Measurements from ENCODE around the gene HCN2.

Gene HCN2

DNA sequence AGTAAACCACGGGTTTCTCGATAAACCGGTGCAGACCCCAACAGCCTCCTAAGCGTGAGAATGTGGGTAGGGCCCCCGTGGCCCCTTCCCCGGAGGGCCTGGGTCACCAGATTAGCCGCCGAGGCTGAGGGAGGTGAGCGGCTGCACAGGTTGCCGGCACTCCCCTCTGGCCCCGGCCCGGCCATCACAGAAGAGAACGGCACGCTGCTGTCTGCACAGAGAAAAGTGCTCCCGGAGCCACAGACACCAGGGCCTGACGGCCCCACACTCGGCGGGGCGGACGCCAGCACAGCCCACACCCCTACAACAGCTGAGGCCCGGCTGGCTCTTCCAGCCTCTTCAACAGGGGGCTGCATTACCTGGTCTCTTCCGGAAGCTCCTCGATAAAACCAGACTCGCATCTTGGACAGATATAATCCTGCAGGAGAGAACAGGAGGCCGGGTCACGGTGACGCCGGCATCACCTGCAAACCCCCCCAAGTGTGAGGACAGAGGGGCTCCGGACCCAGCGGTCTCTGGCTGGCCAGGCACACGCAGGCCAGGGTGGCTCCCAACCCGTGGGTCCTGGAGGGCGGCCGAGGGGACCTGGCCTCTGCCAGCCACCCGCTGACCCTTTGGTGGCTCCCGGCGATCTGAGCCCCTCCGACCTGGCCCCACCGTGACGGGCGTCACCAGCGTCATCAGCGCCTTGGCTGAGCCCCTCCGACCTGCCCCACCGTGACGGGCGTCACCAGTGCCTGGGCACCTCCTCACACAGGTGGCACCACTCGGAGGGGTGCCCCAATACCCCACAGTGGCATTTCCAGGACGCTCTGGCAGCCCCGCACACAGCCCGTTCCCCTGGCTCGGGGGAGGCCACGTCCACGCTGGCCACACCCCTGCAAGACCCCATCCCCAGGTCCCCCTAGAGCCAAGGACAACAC is 63.0 kb downstream of the HCN2 start:
- no peak for DNase-seq (ENCODE audit: low spot score)
- H3K27me3 ChIP-seq (ENCODE audit: insufficient read depth, poor library complexity, severe bottlenecking): no peaks in the 10 kb centered on the region
- no peak overlapping the region for H3K27ac ChIP-seq (ENCODE audit: poor library complexity, severe bottlenecking)
- no peak for ATAC-seq (ENCODE audit: low read depth)
- peaks cover 50% of the 10 kb centered on the region for H3K36me3 ChIP-seq (ENCODE audit: low read depth)
- no peaks in the 10 kb centered on the region for H3K9me3 ChIP-seq (ENCODE audit: severe bottlenecking)
- no peak for TF ChIP-seq CTCF (IDR thresholded peaks at IDR 0.05; ENCODE audit: poor library complexity, severe bottlenecking)
- H3K4me1 ChIP-seq (ENCODE audit: insufficient read depth, poor library complexity, severe bottlenecking): no peaks in the 10 kb centered on the region
- no peak overlapping the region for H3K4me3 ChIP-seq (ENCODE audit: severe bottlenecking)

- Histone ChIP-seq H3K4me3 (ENCODE audit: severe bottlenecking) (no peak overlapping the region), H3K36me3 (ENCODE audit: low read depth) (peaks cover 55% of the 10 kb centered on the region), H3K9me3 (ENCODE audit: severe bottlenecking) (no peaks in the 10 kb centered on the region), H3K4me1 (ENCODE audit: insufficient read depth, poor library complexity, severe bottlenecking) (no peaks in the 10 kb centered on the region), H3K27me3 (ENCODE audit: insufficient read depth, poor library complexity, severe bottlenecking) (no peaks in the 10 kb centered on the region), H3K27ac (ENCODE audit: poor library complexity, severe bottlenecking) (no peak overlapping the region)
- no peak for DNase-seq (ENCODE audit: low spot score)
- no peak for TF ChIP-seq CTCF (IDR thresholded peaks at IDR 0.05; ENCODE audit: poor library complexity, severe bottlenecking)
- no peak for ATAC-seq (ENCODE audit: low read depth)
Measured at GRCh38 chr19:653425-653824, 63.7 kb downstream of the HCN2 start.

DNA sequence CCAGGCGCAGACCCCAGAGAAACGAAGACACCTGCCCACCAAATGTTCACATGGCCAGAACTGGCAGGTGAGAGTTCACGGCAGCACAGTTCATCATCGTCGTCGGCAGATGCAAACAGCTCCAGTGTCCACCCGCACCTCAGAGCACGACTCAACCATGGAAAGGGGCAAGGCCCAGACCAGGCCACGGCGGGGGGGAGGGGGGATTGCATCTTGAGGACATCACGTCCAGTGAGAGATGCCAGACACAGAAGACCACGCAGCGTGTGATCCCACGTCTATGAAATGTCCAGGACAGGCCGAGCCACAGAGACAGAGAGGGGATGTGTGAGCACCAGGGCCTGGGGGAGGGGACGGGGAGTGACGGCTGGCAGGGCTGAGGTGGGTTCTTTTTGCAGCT is 66.0 kb downstream of the HCN2 start:
- TF ChIP-seq CTCF (IDR thresholded peaks at IDR 0.05; ENCODE audit: poor library complexity, severe bottlenecking): no peak
- Histone ChIP-seq H3K27me3 (ENCODE audit: insufficient read depth, poor library complexity, severe bottlenecking) (no peaks in the 10 kb centered on the region), H3K4me1 (ENCODE audit: insufficient read depth, poor library complexity, severe bottlenecking) (peaks cover 12% of the 10 kb centered on the region), H3K27ac (ENCODE audit: poor library complexity, severe bottlenecking) (no peak overlapping the region), H3K36me3 (ENCODE audit: low read depth) (peaks cover 57% of the 10 kb centered on the region), H3K4me3 (ENCODE audit: severe bottlenecking) (no peak overlapping the region), H3K9me3 (ENCODE audit: severe bottlenecking) (no peaks in the 10 kb centered on the region)
- ATAC-seq (ENCODE audit: low read depth) (no peak), DNase-seq (ENCODE audit: low spot score) (no peak)

DNA sequence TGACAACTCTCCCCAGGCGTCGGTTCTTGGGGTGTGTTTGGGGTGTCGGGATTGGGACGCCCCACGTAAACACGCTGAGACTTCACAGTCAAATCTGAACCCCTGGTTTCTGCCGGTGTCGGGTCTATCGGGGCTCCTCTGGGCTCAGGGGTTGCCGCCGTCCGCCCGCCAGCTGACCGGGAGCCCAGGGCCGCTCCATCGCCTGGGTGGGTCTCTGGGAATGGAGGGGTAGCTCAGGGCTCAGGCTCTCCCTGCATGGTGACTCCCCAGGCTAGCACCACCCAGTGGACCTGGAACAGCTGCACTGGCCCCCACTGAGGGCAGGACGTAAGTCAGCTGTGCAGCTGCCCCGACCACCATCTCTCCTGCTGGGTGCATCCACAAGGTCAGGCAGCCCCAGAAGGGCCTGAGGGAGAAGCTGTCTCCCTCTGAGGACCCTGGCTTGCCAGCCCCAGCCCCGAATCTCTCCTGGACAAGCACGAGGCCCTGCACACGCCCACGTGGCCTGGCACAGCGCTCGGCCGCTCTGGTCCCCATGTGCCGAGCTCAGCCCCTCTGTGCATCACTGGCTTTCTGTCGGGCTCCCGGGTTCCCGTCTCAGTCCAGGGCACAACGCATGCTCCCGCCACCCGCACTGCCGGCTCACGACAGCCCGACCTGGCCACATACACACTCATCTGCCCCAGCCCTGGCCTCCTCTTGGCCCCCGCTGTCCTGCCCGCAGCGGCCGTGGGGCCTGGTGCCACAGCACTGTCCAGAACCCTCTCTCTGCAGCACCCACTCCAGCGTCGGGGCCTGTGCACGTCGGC is 67.3 kb downstream of the HCN2 start:
- Histone ChIP-seq H3K4me3 (ENCODE audit: severe bottlenecking) (no peak overlapping the region), H3K9me3 (ENCODE audit: severe bottlenecking) (no peaks in the 10 kb centered on the region), H3K36me3 (ENCODE audit: low read depth) (peaks cover 58% of the 10 kb centered on the region), H3K4me1 (ENCODE audit: insufficient read depth, poor library complexity, severe bottlenecking) (peaks cover 18% of the 10 kb centered on the region), H3K27me3 (ENCODE audit: insufficient read depth, poor library complexity, severe bottlenecking) (no peaks in the 10 kb centered on the region), H3K27ac (ENCODE audit: poor library complexity, severe bottlenecking) (no peak overlapping the region)
- ATAC-seq (ENCODE audit: low read depth) (no peak), DNase-seq (ENCODE audit: low spot score) (no peak)
- no peak for TF ChIP-seq CTCF (IDR thresholded peaks at IDR 0.05; ENCODE audit: poor library complexity, severe bottlenecking)

Measured in RWPE2 (cell line).